Measurements from ENCODE around the gene MYO18A.

MYO18A gene

GRCh38 chr17:29129731-29130130, 50.5 kb downstream of the MYO18A start:
- DNase-seq (ENCODE audit: low read depth, low spot score): no peak

- DNase-seq (ENCODE audit: low read depth, low spot score): no peak
These were observed 52.4 kb downstream of the MYO18A start for GRCh38 chr17:29127840-29128239.

GRCh38 chr17:29126268-29126930, 53.8 kb downstream of the MYO18A start:
- DNase-seq (ENCODE audit: low read depth, low spot score): no peak

GRCh38 chr17:29125651-29126050, 54.5 kb downstream of the MYO18A start:
- no peak for DNase-seq (ENCODE audit: low read depth, low spot score)

GRCh38 chr17:29124925-29125273, 55.3 kb downstream of the MYO18A start:
- no peak for DNase-seq (ENCODE audit: low read depth, low spot score)

GRCh38 chr17:29124135-29124924, 55.9 kb downstream of the MYO18A start:
- no peak for DNase-seq (ENCODE audit: low read depth, low spot score)

- DNase-seq (ENCODE audit: low read depth, low spot score): no peak
These were observed 57.1 kb downstream of the MYO18A start for GRCh38 chr17:29123111-29123510.

- DNase-seq (ENCODE audit: low read depth, low spot score): no peak
These were observed 58.8 kb downstream of the MYO18A start for GRCh38 chr17:29121442-29121841.

- no peak for DNase-seq (ENCODE audit: low read depth, low spot score)
These were observed 59.8 kb downstream of the MYO18A start for GRCh38 chr17:29120433-29120832.

GRCh38 chr17:29119265-29119664, 60.9 kb downstream of the MYO18A start:
- DNase-seq (ENCODE audit: low read depth, low spot score): no peak

- peak; percentile 52 for DNase-seq (ENCODE audit: low read depth, low spot score)
These were observed 63.1 kb downstream of the MYO18A start for GRCh38 chr17:29116804-29117753.

- DNase-seq (ENCODE audit: low read depth, low spot score): no peak
These were observed 64.0 kb downstream of the MYO18A start for GRCh38 chr17:29115961-29116803.

- no peak for DNase-seq (ENCODE audit: low read depth, low spot score)
These were observed 64.8 kb downstream of the MYO18A start for GRCh38 chr17:29115435-29115834.

- DNase-seq (ENCODE audit: low read depth, low spot score): no peak
These were observed 66.1 kb downstream of the MYO18A start for GRCh38 chr17:29114141-29114540.

GRCh38 chr17:29113334-29113733, 66.9 kb downstream of the MYO18A start:
- DNase-seq (ENCODE audit: low read depth, low spot score): no peak

- DNase-seq (ENCODE audit: low read depth, low spot score): no peak
These were observed 67.4 kb downstream of the MYO18A start for GRCh38 chr17:29112771-29113295.

GRCh38 chr17:29111816-29112499, 68.2 kb downstream of the MYO18A start:
- DNase-seq (ENCODE audit: low read depth, low spot score): peak; percentile 61

GRCh38 chr17:29110372-29110757, 69.8 kb downstream of the MYO18A start:
- DNase-seq (ENCODE audit: low read depth, low spot score): no peak

GRCh38 chr17:29109477-29110371, 70.5 kb downstream of the MYO18A start:
- DNase-seq (ENCODE audit: low read depth, low spot score): no peak

Data from activated naive CD8-positive, alpha-beta T cell treated with anti-CD3 and anti-CD28 coated beads, Interleukin-2, amount 50 U/mL, for 16 hours (primary cell).